Stimulated activated effector memory CD8-positive, alpha-beta T cell treated with anti-CD3 and anti-CD28 coated beads, Interleukin-12 subunit alpha, Interleukin-12 subunit beta, amount 100 ng/mL, for 72 hours (primary cell): ENCODE results near the gene A3GALT2.
"Not testable (repeated sequence)": the region's sequence is repeated elsewhere in the genome, so short reads cannot be mapped to it uniquely, and the experiment has no call there.

Experiments used
- ATAC-seq: fragments of 150-1000 bp; cut with Tn5 transposase; 2 replicates; pipeline ENCODE4 v1.10.0; 2021
- DNase-seq, 2 donors: peaks; one replicate each; pipeline ENCODE4 v3.0.0; 2021 to 2022; ENCODE audit warnings: low spot score in 2 of 2
- H3K27ac Mint-ChIP-seq: one replicate; pipeline ENCODE4 v1.8.0; 2022; ENCODE audit warnings: mild to moderate bottlenecking, mixed read lengths
- H3K36me3 Mint-ChIP-seq: one replicate; pipeline ENCODE4 v1.8.0; 2022; ENCODE audit warnings: mild to moderate bottlenecking, mixed read lengths
- H3K4me1 Mint-ChIP-seq: one replicate; pipeline ENCODE4 v1.8.0; 2022; ENCODE audit warnings: mixed read lengths
- H3K4me3 Mint-ChIP-seq: one replicate; pipeline ENCODE4 v1.8.0; 2022; ENCODE audit warnings: mild to moderate bottlenecking, mixed read lengths
- H3K9me3 Mint-ChIP-seq: one replicate; pipeline ENCODE4 v1.8.0; 2022; ENCODE audit warnings: mixed read lengths

Gene A3GALT2

GRCh38 chr1:33298623-33299277 lies 22.1 kb downstream of the A3GALT2 start:
- peak; percentile 54 to 84 for DNase-seq
- peaks cover 41% of the 10 kb centered on the region for H3K4me1 Mint-ChIP-seq
- no peaks in the 10 kb centered on the region for H3K36me3 Mint-ChIP-seq
- H3K4me3 Mint-ChIP-seq, result no peak overlapping the region
- ATAC-seq, result peak; percentile 63
- H3K9me3 Mint-ChIP-seq, result no peaks in the 10 kb centered on the region
- H3K27ac Mint-ChIP-seq, result peak overlapping the region; percentile 12

DNA sequence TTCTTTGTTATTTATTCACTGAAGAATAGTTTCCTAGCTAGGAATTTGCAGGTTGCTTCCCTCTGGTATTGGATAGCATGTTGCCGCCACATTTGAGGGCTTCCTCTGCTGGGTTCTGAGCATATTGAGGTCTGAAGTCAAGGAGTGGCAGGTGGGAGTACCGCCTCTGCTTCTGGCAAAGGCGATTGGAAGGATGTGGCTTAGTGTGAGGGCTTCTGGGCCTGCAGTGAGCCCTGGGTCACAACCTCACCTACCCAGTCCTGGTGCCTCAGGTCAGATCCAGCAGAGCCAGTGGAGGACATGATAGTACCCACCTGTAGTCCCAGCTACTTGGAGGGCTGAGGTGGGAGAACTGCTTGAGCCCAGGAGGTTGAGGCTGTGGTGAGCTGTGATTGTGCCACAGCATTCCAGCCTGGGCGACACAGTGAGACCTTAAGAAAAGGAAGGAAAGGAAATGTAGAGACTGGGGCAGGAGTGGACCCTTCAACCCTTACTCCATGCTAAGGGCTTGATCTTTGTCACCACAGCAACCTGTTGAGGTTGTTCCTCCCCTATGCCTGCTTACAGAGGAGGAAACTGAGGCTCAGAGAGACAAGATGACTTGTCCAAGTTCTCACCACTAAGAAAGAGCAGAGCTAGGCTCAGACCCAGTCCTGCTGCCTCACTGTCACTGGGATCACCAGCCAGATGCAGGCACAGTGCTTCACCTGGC lies 22.8 kb downstream of the A3GALT2 start:
- H3K9me3 Mint-ChIP-seq, result no peaks in the 10 kb centered on the region
- H3K4me3 Mint-ChIP-seq, result no peak overlapping the region
- no peak overlapping the region for H3K27ac Mint-ChIP-seq
- ATAC-seq (no peak), DNase-seq (no peak)
- H3K36me3 Mint-ChIP-seq, result no peaks in the 10 kb centered on the region
- peaks cover 35% of the 10 kb centered on the region for H3K4me1 Mint-ChIP-seq

DNA sequence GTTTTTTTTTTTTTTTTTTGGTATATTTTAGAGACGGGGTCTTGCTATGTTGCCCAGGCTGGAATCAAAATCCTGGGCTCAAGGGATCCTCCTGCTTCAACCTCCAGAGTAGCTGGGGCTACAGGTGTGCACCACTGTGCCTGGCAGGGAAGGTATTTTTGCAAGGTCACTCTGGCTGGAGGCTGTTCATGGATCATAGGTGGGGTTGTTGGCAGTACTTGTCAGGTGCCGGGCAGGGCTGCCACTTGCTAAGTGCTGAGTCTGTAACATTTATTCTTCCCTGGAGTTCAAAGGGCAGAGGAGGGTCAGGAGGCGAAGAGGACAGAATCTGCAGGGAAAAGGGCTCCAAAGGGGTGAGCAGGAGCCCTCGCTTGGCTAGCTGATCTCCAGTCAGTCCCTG lies 24.1 kb downstream of the A3GALT2 start:
- Mint-ChIP-seq H3K36me3 (no peaks in the 10 kb centered on the region), H3K27ac (no peak overlapping the region), H3K4me1 (peaks cover 30% of the 10 kb centered on the region), H3K9me3 (no peaks in the 10 kb centered on the region), H3K4me3 (no peak overlapping the region)
- no peak for ATAC-seq
- DNase-seq, result no peak

- H3K4me1 Mint-ChIP-seq, result peaks cover 26% of the 10 kb centered on the region
- DNase-seq, result no peak
- H3K27ac Mint-ChIP-seq, result no peak overlapping the region
- no peaks in the 10 kb centered on the region for H3K9me3 Mint-ChIP-seq
- H3K4me3 Mint-ChIP-seq, result no peak overlapping the region
- no peak for ATAC-seq
- no peaks in the 10 kb centered on the region for H3K36me3 Mint-ChIP-seq
Measured at GRCh38 chr1:33296082-33296458, 24.8 kb downstream of the A3GALT2 start.

- no peaks in the 10 kb centered on the region for H3K9me3 Mint-ChIP-seq
- peak overlapping the region; percentile 74 for H3K27ac Mint-ChIP-seq
- H3K36me3 Mint-ChIP-seq, result no peaks in the 10 kb centered on the region
- DNase-seq (peak; percentile 89 to 94), ATAC-seq (peak; percentile 94)
- H3K4me1 Mint-ChIP-seq, result peaks cover 26% of the 10 kb centered on the region
- H3K4me3 Mint-ChIP-seq, result no peak overlapping the region
Measured at GRCh38 chr1:33295450-33296081, 25.3 kb downstream of the A3GALT2 start.

DNA sequence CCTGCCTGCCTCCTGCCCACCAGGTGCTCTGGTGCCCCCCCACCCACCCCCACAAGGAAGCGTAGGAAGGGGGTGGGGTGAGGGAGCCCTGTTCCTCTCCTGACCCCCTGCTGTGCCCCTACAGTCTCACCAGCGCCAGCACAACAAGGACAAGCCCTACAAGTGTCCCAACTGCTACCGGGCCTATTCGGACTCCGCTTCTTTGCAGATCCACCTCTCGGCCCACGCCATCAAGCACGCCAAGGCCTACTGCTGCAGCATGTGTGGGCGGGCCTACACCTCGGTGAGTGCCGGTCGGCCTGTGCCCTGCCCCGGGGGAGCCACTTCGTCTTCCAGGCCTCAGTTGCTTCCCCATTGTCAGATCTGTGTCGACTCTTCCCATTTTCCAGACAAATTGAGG lies 25.9 kb downstream of the A3GALT2 start:
- Mint-ChIP-seq H3K4me1 (peaks cover 26% of the 10 kb centered on the region), H3K4me3 (no peak overlapping the region), H3K9me3 (no peaks in the 10 kb centered on the region), H3K27ac (peak overlapping the region; percentile 74), H3K36me3 (no peaks in the 10 kb centered on the region)
- ATAC-seq (no peak), DNase-seq (no peak)

GRCh38 chr1:33294071-33295010 lies 26.6 kb downstream of the A3GALT2 start:
- no peaks in the 10 kb centered on the region for H3K9me3 Mint-ChIP-seq
- peak overlapping the region; percentile 79 for H3K27ac Mint-ChIP-seq
- no peak overlapping the region for H3K4me3 Mint-ChIP-seq
- H3K36me3 Mint-ChIP-seq, result no peaks in the 10 kb centered on the region
- peaks cover 26% of the 10 kb centered on the region for H3K4me1 Mint-ChIP-seq
- no peak for ATAC-seq
- DNase-seq, result no peak

- Mint-ChIP-seq H3K4me3 (no peak overlapping the region), H3K9me3 (no peaks in the 10 kb centered on the region), H3K36me3 (no peaks in the 10 kb centered on the region), H3K4me1 (peaks cover 14% of the 10 kb centered on the region), H3K27ac (peak overlapping the region; percentile 79)
- ATAC-seq (no peak), DNase-seq (no peak)
Measured at GRCh38 chr1:33292726-33293340, 28.1 kb downstream of the A3GALT2 start.

DNA sequence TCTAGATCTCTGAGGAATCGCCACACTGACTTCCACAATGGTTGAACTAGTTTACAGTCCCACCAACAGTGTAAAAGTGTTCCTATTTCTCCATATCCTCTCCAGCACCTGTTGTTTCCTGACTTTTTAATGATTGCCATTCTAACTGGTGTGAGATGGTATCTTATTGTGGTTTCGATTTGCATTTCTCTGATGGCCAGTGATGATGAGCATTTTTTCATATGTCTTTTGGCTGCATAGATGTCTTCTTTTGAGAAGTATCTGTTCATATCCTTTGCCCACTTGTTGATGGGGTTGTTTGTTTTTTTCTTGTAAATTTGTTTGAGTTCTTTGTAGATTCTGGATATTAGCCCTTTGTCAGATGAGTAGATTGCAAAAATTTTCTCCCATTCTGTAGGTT lies 30.3 kb downstream of the A3GALT2 start:
- H3K27ac Mint-ChIP-seq, H3K4me3 Mint-ChIP-seq, DNase-seq, H3K9me3 Mint-ChIP-seq, ATAC-seq, H3K36me3 Mint-ChIP-seq: not testable (repeated sequence)
- H3K4me1 Mint-ChIP-seq, result peaks cover 13% of the 10 kb centered on the region

- Mint-ChIP-seq H3K4me1 (peaks cover 8% of the 10 kb centered on the region), H3K4me3 (no peak overlapping the region), H3K27ac (no peak overlapping the region), H3K36me3 (peaks cover 6% of the 10 kb centered on the region), H3K9me3 (no peaks in the 10 kb centered on the region)
- no peak for ATAC-seq
- no peak for DNase-seq
Measured at GRCh38 chr1:33289858-33290154, 31.1 kb downstream of the A3GALT2 start.

GRCh38 chr1:33288976-33289857 lies 31.7 kb downstream of the A3GALT2 start:
- no peak for ATAC-seq
- Mint-ChIP-seq H3K9me3 (no peaks in the 10 kb centered on the region), H3K27ac (peak overlapping the region; percentile 64), H3K4me1 (peaks cover 8% of the 10 kb centered on the region), H3K36me3 (peaks cover 6% of the 10 kb centered on the region), H3K4me3 (no peak overlapping the region)
- no peak for DNase-seq

DNA sequence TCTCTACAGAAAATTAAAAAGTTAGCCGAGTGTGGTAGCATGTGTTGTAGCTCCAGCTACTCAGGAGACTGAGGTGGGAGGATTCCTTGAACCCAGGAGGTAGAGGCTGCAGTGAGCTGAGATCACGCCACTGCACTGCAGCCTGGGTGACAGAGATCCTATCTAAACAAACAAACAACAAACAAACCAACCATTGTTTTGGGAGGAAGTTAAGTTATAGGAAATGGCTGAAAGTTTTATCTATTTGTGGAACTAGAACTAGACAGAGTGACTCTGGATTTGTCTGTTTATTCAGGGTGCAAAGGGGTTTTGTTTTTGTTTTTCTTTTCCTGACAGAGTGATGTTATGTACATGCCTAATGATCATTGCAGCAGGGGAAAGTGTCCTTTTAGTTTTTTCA lies 33.6 kb downstream of the A3GALT2 start:
- peaks cover 23% of the 10 kb centered on the region for H3K36me3 Mint-ChIP-seq
- H3K4me3 Mint-ChIP-seq, result no peak overlapping the region
- no peaks in the 10 kb centered on the region for H3K9me3 Mint-ChIP-seq
- ATAC-seq (no peak), DNase-seq (no peak)
- no peaks in the 10 kb centered on the region for H3K4me1 Mint-ChIP-seq
- H3K27ac Mint-ChIP-seq, result no peak overlapping the region

GRCh38 chr1:33286451-33287185 lies 34.3 kb downstream of the A3GALT2 start:
- ATAC-seq (no peak), DNase-seq (no peak)
- no peak overlapping the region for H3K4me3 Mint-ChIP-seq
- H3K9me3 Mint-ChIP-seq, result no peaks in the 10 kb centered on the region
- H3K27ac Mint-ChIP-seq, result no peak overlapping the region
- no peaks in the 10 kb centered on the region for H3K4me1 Mint-ChIP-seq
- H3K36me3 Mint-ChIP-seq, result peaks cover 27% of the 10 kb centered on the region

- Mint-ChIP-seq H3K9me3 (no peaks in the 10 kb centered on the region), H3K36me3 (peaks cover 27% of the 10 kb centered on the region), H3K27ac (no peak overlapping the region), H3K4me3 (no peak overlapping the region), H3K4me1 (no peaks in the 10 kb centered on the region)
- ATAC-seq (no peak), DNase-seq (no peak)
Measured at GRCh38 chr1:33284049-33284448, 36.8 kb downstream of the A3GALT2 start.
